Measurements from ENCODE around the gene BFAR.
"Not testable (repeated sequence)": the region's sequence is repeated elsewhere in the genome, so short reads cannot be mapped to it uniquely, and the experiment has no call there.

Gene BFAR

GRCh38 chr16:14632693-14633569 is at the start of gene BFAR:
BFAR (plus strand) TSS chr16:14632951; CDS start chr16:14644347, 11,396 bp downstream.
- peak; percentile 99 for DNase-seq

- no peak for DNase-seq
Observed at GRCh38 chr16:14585287-14585686, 47.5 kb upstream of the BFAR start.

- no peak for DNase-seq
Observed at GRCh38 chr16:14586637-14587305, 46.0 kb upstream of the BFAR start.

- no peak for DNase-seq
Observed at GRCh38 chr16:14600164-14600563, 32.6 kb upstream of the BFAR start.

- no peak for DNase-seq
Observed at GRCh38 chr16:14602443-14602963, 30.2 kb upstream of the BFAR start.

GRCh38 chr16:14606102-14606501 is 26.6 kb upstream of the BFAR start:
- DNase-seq: no peak

- DNase-seq: no peak
Observed at GRCh38 chr16:14608111-14608566, 24.6 kb upstream of the BFAR start.

- DNase-seq: no peak
Observed at GRCh38 chr16:14608604-14609003, 24.1 kb upstream of the BFAR start.

GRCh38 chr16:14609716-14610115 is 23.0 kb upstream of the BFAR start:
- DNase-seq: no peak

- DNase-seq: no peak
Observed at GRCh38 chr16:14611660-14612059, 21.1 kb upstream of the BFAR start.

- DNase-seq: no peak
Observed at GRCh38 chr16:14613991-14614390, 18.8 kb upstream of the BFAR start.

- no peak for DNase-seq
Observed at GRCh38 chr16:14616280-14616679, 16.5 kb upstream of the BFAR start.

- no peak for DNase-seq
Observed at GRCh38 chr16:14618566-14618965, 14.2 kb upstream of the BFAR start.

GRCh38 chr16:14627078-14627477 is 5.7 kb upstream of the BFAR start:
- DNase-seq: no peak

GRCh38 chr16:14628806-14629611 is 3.7 kb upstream of the BFAR start:
- no peak for DNase-seq

- no peak for DNase-seq
Observed at GRCh38 chr16:14629612-14629918, 3.2 kb upstream of the BFAR start.

GRCh38 chr16:14629919-14630619 is 2.7 kb upstream of the BFAR start, which contains the start of gene PARN:
PARN (minus strand) TSS chr16:14630260; CDS start chr16:14630125, 135 bp downstream.
- peak; percentile 98 for DNase-seq

- not testable (repeated sequence) for DNase-seq
Observed at GRCh38 chr16:14630620-14631330, 2.0 kb upstream of the BFAR start.

- DNase-seq: no peak
Observed at GRCh38 chr16:14634389-14634725, 1.6 kb downstream of the BFAR start.

- DNase-seq: no peak
Observed at GRCh38 chr16:14635395-14636165, 2.8 kb downstream of the BFAR start.
